Measurements from ENCODE around the gene LIMS2. TPM values are rescaled to one million over a fixed set of nuclear protein-coding genes. Genes with fewer than 3 reads are reported as not detected.

LIMS2 gene
- total RNA-seq: 11.2 and 16.2 TPM in 2 replicates

GRCh38 chr2:127675331-127676261 lies at the start of gene LIMS2:
Gene LIMS2, minus strand, starts transcription at chr2:127675530. Its CDS starts 506 bp downstream, at chr2:127675024.

GRCh38 chr2:127701193-127701650 lies 25.9 kb upstream of the LIMS2 start, which contains the start of gene SFT2D3:
Gene SFT2D3, plus strand, starts transcription at chr2:127701497. Its CDS starts 32 bp downstream, at chr2:127701529.

DNA sequence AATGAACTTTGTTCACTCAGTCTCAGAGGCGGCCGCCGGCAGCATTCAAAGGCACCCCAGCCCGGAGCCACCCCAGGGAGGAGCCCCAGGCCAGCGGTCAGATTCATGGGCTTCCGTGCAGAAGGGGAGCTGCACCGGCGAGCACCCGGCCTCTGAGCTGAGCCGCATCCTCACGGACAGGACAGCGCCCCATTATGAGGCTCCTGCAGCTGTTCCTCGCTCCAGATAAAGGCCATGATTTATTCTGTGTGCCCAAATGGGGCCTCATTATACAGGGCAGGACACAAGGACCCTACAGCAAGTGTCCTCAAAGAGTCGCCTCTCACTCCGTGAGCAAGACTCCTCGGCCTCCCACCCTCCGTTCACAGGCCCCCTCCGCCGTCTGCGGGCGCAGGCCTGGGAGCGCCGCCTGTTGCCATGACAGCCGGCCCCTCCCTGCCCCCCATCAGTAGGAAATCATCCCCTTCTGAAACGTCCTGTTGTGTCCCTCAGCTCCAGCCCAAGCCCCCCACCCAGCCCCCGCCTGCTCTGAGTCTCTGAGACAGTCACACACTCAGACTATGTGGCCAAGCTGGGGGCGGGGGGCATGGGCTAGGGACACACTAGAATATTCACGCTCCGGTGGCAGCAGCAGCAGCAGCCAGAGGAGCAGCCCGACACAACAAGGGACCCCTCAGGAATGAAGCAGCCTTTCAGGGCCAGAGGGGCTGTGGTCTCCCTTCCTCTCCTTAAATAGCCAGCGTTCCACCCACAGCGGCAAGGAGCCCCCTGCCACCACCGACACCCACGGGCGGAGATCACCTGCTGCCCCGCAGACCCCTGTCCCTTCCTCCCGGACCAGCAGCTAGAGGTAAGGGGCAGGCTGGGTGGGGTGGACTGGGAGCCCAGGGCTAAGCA lies 29.7 kb downstream of the LIMS2 start, which contains the start of gene GPR17:
TSS of gene GPR17 (plus strand) at position 759 of the 897 bp plus-strand sequence. CDS start 4,583 bp downstream, outside the sequence.

Other genes with a start within 250 kb of the LIMS2 start
- gene IWS1, start 149.0 kb downstream of the LIMS2 start, total RNA-seq: 30.1 and 36.2 TPM in 2 replicates
- gene MYO7B, start 139.8 kb downstream of the LIMS2 start, total RNA-seq: under 0.01 and 0.16 TPM in 2 replicates
- not detected in 2 replicates for gene GPR17, start 29.4 kb downstream of the LIMS2 start, total RNA-seq
- 6.6 and 8.3 TPM in 2 replicates for gene SFT2D3, start 26.0 kb upstream of the LIMS2 start, total RNA-seq
- 31.7 and 38.5 TPM in 2 replicates for gene WDR33, start 135.6 kb upstream of the LIMS2 start, total RNA-seq
- 13.8 and 16.9 TPM in 2 replicates for gene POLR2D, start 182.6 kb upstream of the LIMS2 start, total RNA-seq
- 17.2 and 19.0 TPM in 2 replicates for gene AMMECR1L, start 210.4 kb upstream of the LIMS2 start, total RNA-seq

Measured in hair follicle dermal papilla cell (primary cell).